Activated CD8-positive, alpha-beta memory T cell treated with anti-CD3 and anti-CD28 coated beads for 24 hours (primary cell): ENCODE data around the gene RAD9B.
"Not testable (repeated sequence)": the region's sequence is repeated elsewhere in the genome, so short reads cannot be mapped to it uniquely, and the experiment has no call there.

Experiments
- DNase-seq: peaks from one replicate; pipeline ENCODE4 v3.0.0-alpha.2; 2020

Gene RAD9B

DNA sequence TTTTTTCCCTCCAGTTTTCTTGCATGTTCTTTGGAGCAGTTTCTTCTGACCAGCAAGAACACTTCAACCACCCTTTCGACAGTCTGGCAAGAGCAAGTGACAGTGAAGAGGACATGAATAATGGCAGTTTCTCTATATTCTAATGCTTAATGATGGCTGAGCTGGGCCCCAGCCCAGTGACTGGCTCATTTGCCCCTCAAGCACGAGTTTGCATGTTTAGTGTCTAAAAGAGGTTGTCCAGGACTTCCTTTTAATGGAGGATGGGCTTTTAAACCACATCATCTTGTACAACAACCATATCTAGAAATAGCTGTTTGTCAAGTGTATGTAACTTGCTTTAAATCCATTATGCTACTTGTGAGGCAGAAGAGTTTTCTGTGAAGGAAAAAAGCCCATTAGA, 28.4 kb downstream of the RAD9B start:
- DNase-seq: no peak

DNA sequence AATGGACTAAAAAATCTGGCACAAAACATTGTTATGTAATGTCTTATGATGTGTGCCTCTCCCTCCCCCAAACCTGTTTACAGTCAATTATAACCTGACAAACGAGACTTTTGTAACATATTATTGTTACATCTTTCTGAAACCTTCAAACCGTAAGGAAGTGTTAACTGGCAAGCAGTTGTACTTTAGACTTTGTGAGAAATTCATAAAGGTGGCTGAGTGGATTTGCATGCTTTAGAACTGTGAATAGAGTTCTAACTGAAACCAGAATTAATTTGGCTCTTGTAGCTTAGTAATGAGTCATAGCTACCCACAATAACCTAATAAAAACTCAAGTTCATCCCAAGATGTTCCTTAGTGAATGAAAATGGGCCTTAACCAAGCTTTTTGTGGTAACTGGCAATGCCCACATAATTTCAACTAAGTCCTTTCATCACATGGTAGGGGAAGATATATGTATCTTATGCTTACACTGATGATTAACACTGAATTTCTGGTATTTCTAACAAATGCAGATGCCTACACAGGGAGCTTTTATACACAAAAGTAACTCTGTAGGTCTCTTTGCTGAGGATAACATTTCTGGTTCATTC, 29.7 kb downstream of the RAD9B start:
- DNase-seq: no peak

DNA sequence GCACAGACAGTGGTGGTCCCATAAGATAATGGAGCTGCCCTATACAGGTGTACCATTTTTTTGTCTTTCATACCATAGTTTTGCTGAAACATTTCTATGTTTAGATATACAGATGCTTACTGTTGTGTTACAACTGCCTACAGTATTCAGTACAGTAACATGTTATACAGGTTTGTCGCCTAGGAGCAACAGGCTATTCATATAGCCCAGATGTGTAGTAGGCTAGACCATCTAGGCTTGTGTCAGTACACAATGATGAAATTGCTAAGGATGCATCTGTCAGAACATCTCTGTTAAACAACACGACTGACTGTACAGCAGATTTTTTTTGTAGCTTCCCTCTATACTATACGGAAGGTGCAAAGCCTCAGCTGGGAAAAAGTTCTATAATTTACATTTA, 30.5 kb downstream of the RAD9B start:
- DNase-seq: no peak

DNA sequence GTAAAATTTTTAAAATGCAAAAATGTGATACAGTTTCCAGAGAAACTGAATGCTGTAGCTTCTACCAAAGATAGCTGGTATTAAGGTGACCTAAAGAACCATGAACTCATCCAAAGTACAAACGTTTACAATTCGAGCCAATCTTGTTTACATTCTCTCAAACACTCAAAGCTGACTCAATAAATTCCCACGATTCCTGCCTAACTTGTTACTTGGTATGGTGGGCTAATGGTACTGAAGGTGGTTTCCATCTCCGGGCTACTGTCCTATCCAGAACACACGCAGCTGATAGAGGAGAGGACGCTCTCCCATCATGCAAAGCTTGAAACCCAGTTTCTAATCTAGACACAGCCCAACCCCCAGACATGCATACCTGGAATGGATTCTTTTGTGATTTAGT, 31.5 kb downstream of the RAD9B start:
- DNase-seq: no peak

DNA sequence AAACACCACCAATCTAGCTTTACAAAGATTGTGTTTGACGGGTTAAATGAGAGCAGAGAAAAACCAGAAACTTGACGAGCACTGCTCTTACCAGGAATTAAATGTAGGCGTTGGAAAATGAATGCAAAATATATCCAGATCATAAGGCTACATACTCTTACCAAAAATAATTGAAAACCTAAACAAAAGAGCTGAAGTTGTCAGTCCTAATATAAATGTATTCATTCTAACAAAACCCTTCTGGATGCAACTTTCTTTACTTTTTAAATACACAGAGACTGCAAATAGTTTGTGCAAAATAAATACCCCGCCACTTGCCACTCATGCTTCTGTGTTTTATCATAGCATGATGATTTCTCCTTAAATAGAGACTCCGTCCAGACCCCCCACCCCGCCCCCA, 32.7 kb downstream of the RAD9B start:
- no peak for DNase-seq

DNA sequence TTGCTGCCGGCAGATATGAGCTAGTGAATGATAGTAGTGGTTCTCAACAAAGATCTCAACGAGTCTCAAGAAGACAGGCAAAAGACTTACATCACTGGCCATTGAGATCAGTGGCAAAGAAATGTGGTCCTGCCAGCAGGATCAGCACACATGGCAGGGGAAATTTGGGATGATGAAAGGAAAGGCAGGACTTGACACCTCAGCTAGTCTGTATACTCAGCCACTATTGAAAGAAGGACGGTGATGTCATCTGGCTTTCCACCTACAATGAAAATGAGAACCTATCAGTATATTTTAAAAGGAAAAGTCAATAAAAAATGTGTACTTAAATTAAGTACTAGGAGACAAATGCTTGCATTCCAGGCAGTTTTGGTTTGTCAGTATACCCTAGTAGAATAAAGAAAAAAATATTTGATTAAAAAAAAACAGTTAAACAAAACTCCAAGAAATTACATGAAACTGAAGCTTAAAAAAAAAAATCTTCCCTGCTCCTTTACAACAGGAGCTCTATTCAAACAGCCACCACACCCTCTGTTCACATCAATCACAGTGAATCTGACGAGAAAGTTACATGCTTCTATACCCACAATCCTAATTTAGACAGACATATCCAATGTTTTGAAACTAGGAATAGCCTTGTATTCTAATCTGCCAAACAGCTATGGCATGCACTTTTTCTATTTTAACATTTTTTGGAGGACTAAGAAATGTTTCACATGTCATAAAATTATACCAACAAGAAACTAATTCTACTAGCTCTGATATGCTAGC, 34.9 kb downstream of the RAD9B start:
- DNase-seq: no peak

DNA sequence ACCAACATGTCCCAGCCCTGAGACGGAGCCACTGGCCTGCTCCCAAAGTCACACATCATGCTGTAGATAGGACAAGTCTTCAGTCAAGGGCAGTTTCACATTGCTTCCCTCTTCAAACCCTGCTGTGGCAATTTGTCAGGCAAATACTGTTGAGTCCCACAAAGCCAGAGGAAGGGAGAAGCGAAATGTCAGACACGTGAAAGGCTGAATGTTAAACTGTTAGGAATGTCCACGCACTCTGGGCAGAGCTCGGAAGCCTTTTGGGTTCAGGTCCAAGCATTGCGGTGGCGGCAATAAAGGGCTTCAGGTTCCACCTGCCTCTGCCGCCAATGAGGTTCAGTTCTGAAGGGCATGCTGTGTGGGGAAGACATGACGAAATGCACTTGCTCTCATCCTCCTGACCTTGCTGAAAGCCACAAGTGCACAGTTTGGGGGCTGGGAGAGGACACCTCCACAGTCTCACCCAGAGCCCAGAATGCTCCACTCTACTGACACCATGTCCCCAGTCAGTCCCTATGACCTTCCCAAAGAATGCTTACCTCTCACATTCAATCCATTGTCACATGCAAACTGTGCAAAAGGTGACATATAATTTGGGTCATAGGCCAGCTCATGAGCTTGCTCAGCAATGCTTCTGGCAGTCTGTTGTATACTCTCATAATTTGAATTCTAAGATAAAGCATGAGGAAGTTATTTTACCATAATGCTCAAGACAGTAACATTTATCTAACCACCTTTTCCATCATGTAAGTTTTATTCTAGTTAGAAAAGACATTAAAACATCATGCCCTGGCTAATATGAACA, 35.7 kb downstream of the RAD9B start:
- DNase-seq: no peak

DNA sequence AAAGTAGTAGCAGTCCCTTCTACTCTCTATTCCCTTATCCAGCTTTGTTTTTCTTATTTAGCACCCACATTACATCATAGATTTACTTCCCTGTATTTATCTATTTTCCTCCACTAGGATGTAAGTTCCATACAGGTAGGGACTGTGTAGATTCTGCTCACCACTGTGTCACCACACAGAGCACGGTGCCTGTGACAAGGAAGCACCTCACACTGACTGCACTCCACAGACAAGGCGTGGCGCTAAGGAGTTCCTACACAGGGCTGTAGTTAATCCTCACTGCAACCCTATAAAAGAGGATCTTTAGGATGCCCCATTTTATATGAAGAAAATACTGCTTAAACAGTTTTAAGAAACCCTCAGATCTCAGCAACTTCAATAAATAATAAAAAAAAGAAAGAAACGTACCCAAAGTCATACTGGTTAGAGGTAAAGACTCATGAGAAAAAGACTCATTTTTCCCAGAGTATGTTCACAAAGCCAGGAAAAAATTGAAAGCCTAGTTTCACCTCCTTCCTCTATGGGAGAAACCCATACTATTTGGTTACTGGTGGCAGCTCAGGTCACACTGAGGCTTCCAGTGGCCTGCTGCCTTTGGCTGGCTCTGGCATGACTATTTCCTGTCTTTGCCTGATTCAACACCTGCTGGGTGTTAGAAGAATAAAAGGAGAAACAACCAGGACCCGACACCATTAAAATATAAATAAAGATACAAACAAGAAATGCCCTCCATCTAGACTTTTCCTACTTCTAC, 36.9 kb downstream of the RAD9B start:
- no peak for DNase-seq

DNA sequence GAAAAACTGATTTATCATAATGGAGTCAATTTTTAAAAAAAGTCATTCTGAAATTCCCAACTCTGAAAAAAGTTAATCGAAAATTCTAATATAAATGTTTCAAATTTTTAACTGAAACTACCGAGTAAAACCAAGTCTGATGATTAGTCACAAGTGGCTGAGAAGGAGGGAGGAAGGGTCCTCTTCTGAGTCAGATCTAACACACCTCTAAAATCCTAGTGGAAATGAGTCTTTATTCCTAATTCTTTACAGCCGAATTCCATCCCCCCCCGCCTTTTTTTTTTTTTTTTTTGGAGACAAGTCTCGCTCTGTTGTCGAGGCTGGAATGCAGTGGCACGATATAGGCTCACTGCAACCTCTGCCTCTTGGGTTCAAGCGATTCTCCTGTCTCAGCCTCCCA, 37.9 kb downstream of the RAD9B start:
- DNase-seq: no peak

DNA sequence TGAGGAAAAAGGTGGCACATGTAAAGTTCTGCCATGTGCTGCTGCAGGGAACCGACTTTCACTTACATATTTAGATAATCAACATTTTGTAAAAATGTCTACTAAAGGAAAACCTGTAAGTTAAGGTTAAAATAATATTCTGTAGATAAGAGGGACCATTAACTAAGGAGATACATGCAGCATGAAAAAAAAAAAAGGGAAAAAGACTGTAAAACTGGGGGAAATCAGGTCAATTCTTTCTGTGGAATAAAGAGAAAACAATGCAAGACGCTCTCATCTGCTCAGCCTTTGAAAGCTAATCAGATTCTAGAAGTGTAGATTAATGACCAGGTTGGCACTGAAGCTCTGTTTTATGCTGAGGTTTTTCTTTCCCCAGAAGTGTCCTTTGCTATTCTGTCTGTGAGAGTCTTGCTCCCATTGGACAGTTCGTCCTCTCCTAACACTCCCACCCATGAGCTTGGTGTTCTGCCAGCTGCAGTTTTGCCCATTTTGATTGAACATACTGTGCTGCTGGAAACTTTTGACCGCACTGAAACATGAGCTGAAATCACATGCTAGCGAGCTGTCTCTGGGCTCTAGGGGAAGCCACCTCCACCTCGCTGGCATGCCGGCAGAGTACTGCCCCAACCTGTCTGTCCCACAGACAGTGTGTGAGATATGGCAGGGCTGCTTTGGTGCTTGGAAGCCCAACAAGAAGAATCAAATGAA, 41.3 kb downstream of the RAD9B start:
- no peak for DNase-seq

DNA sequence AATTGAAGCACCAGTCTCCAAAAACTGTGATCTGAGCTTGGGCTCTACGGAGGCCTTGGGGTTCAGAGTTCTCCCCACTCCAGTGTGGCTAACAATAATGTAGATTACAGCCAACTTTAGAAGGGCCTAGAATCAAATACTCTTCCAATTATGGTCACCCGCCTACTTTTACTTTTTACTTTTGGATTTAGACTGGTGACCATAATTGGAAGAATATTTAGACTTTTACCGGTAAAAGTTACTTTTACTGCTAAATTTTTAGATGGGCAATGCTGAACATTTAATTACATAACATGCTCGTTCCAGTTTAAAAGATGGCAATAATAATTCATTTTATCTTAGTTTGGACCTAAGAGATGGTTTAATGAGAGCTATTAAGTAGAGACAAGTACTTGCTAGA, 41.8 kb downstream of the RAD9B start:
- no peak for DNase-seq

DNA sequence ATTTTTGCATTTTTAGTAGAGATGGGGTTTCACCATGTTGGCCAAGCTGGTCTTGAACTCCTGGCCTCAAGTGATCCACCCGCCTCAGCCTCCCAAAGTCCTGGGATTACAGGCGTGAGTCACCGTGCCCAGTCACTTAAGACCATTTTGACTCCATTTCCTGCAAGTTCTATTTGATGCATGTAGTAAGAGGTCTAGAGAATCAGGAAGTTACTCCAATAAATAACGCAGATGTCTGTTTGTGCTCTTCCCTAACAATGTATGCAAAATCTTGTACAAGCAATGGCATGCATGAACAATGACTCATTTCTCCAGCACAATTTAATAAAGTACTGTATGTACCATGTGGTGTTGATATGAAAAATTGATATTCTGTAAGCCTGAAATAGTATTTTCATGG, 43.1 kb downstream of the RAD9B start:
- DNase-seq: not testable (repeated sequence)

DNA sequence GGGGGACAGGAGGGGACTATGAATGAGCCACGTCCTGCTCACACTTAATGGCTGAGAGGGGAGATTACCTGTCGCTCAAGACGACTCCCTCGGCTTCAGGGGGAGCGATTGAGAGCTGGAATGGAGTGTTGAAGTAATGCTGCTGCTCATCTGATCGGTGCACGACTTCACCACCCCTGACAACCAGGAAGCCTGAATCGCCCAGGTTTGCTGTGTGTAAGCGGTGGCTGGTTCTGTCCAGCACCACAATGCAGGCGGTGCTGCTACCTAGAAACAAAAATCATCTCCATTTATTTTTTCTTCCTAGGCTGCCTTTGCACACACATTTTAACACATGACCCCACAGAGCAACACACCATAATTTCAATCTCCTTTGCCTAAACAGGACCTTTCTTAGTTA, 43.7 kb downstream of the RAD9B start:
- DNase-seq: no peak

DNA sequence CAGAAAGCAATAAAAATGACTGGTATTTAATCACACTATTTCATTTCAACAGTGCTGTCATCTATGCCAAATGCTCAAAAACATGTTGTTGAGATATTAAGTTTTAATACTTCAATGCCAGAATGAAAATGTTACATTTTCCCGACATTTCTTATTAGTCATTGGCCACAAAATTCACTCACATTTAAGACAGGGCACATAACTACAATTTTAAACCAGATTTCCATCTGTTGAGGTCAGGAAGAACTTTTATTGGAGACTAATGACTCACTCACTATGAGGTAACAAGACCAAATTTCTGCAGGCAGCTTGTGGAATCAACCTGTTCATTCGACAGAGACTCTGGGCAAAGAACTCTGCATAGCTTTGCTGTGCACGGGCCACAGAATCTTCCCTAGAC, 44.2 kb downstream of the RAD9B start:
- DNase-seq: no peak

DNA sequence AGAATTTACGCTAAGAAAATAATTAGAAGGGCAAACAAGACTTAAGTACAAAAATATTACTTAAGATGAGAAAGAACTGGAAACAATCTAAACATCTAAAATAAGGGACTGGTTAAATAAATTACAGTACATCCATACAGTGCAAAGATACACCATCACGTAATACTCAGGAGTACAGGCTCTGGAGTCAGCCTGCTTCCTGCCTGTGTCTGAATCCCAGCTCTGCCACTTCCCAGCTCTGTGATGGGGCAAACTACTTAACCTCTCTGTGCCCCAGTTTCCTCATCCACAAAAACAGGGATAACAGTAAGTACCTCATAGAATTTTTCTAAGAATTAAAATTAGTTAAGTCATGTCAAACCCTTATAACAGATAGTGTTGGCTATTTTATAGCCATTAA, 45.0 kb downstream of the RAD9B start:
- DNase-seq: no peak

DNA sequence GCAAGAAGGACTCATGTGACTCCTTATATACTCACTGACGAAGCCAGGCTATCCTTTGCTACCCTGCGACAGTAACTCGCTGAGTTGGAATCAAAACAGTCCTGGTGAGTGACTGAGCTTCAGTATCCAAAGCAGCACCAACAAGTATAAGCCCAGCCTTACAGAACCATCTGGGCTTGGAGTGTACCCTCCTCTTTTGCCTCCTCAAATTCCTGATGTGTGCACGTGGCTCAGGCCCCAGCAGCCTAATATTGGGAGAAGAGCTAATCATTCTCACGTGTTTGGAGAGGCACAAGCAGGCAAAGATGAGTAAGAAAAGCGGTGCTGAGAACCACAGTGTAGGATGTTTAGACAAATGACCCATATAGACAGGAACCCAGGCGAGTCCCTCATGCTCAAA, 46.5 kb downstream of the RAD9B start:
- DNase-seq: no peak

DNA sequence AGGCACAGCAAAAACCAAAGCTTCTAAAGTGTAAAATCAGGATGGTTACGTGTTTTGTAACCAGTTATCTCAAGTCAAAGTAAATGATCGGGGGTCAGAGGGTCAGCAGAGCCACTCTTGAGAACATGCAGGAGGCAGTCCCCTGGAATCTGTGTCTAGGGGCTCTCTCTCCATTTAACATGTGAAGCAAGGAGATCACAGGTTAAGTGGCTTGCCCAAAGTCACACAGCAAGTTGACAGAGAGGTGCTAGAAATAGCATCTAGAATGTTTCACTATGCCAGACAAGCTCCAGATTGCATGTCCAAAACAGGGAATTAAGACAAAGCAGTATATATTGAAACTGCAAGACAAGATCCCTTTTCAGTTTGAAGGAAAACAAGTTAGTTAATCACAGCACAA, 47.6 kb downstream of the RAD9B start:
- no peak for DNase-seq

DNA sequence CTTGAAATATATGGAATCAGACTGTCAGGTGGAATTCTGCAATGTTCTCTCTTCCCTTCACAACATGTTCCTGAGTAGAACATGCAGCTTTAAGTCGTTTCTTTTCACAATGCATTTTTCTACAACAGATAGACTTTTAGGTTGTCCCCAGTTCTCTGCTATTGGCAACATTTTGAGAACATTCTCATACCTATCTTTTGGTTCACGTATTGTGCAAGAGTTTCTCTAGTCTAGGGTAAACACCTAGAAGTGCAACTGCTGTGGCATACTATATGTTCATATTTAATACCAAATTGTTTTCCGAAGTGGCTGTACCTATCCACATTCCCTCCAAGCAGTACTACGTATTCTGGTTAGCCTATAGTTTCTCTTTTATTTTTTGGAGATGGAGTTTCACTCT, 48.9 kb downstream of the RAD9B start:
- no peak for DNase-seq
